ENCODE measurements around the gene SULT4A1. TPM values are rescaled to one million over a fixed set of nuclear protein-coding genes. Genes with fewer than 3 reads are reported as not detected.
A peak's percentile ranks its signal among the peaks of the same experiment; 100 is the strongest.

Gene SULT4A1
- total RNA-seq, 4 donors from 2014 or later, result not detected

DNA sequence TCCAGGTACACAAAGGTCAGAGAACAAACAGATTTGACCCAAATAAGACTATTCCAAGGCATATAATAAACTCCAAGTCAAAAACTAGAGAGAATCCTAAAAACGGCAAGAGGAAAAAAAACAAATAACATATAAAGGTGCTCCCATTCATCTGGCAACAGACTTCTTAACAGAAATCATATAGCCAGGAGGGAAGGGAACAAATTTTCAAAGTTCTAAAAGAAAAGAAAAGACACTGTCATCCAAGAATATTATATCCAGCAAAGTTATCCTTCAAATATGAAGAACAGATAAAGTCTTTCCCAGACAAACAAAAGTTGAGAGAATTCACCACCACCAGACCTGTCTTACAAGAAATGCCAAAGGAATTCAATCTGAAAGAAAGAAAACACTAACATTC is 61.3 kb downstream of the SULT4A1 start:
- Histone ChIP-seq H3K4me1 (no peaks in the 10 kb centered on the region), H3K27me3 (peaks cover 0 to 3% (median 0%) of the 10 kb centered on the region in 4 donors), H3K4me3 (no peak overlapping the region), H3K27ac (no peak overlapping the region), H3K9me3 (peaks cover 0 to 13% (median 12%) of the 10 kb centered on the region in 3 donors), H3K36me3 (no peaks in the 10 kb centered on the region)
- TF ChIP-seq CTCF (IDR thresholded peaks at IDR 0.05) (no peak), POLR2A (IDR thresholded peaks at IDR 0.05) (no peak)
- 84% methylated on average over 1 of the region's 1 CpG for WGBS, 2 donors
- intact Hi-C loops (cut with DNase I), result loop anchor here (10.0 kb wide), 1 partner anchor 526 kb away; no protein-coding TSS in a partner anchor
- no peak for DNase-seq

DNA sequence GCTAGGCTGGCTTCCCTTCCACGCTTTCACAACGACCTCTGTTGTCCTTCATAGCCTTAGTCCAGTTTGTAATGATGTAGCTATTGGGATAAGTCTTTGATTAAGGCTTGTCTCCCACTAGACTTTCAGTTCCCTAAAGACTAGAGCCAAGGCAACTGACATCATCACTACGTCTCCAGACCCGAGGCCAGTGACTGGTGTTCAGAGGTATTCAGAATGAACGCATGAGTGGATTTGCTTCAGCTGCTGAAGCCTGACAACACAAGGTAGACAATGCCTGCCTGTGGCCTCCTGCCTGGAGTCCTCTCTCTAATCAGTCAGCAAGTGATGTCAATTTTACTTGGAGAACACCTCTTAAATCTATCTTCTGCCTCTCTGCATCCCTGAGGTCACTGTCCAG is 63.8 kb downstream of the SULT4A1 start:
- 66 to 74% methylated on average over 3 to 5 of the region's 5 CpGs for WGBS, 2 donors
- intact Hi-C loops (cut with DNase I), result no loop called here
- DNase-seq, result no peak
- TF ChIP-seq POLR2A (IDR thresholded peaks at IDR 0.05) (no peak), CTCF (IDR thresholded peaks at IDR 0.05) (no peak)
- no peak overlapping the region for H3K4me3 ChIP-seq
- H3K4me1 ChIP-seq, result no peaks in the 10 kb centered on the region
- peaks cover 0 to 3% (median 0%) of the 10 kb centered on the region in 4 donors for H3K27me3 ChIP-seq
- H3K27ac ChIP-seq, result no peak overlapping the region
- H3K36me3 ChIP-seq, result no peaks in the 10 kb centered on the region
- peaks cover 0 to 13% (median 12%) of the 10 kb centered on the region in 3 donors for H3K9me3 ChIP-seq

DNA sequence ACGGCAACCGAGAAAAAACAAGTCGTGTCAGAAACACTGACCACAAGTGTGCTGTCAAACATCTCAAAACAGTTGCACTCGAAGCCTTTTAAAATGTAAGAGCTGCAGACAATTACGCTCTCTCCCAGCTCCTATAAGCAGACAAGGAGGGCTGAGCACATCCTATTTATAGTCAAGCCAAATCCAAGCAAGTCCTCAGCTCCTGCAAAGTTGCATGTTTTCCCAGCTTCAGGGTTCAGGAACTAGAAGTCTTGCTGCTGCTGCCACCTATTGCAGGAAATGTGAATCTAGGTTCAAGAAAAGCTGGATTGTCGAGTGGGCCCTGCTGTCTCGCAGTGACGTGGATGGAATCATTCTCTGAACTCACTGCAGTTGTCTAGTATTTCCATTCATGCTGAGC is 65.7 kb downstream of the SULT4A1 start:
- Histone ChIP-seq H3K4me1 (no peaks in the 10 kb centered on the region), H3K36me3 (no peaks in the 10 kb centered on the region), H3K9me3 (peaks cover 0 to 12% (median 7%) of the 10 kb centered on the region in 3 donors), H3K27ac (no peak overlapping the region), H3K27me3 (peaks cover 0 to 3% (median 0%) of the 10 kb centered on the region in 4 donors), H3K4me3 (no peak overlapping the region)
- 74 to 76% methylated on average over 8 of the region's 8 CpGs for WGBS, 2 donors
- DNase-seq, result no peak
- TF ChIP-seq POLR2A (IDR thresholded peaks at IDR 0.05) (no peak), CTCF (IDR thresholded peaks at IDR 0.05) (peak in 1 of 6 experiments; percentile 38)
- intact Hi-C loops (cut with DNase I), result no loop called here

DNA sequence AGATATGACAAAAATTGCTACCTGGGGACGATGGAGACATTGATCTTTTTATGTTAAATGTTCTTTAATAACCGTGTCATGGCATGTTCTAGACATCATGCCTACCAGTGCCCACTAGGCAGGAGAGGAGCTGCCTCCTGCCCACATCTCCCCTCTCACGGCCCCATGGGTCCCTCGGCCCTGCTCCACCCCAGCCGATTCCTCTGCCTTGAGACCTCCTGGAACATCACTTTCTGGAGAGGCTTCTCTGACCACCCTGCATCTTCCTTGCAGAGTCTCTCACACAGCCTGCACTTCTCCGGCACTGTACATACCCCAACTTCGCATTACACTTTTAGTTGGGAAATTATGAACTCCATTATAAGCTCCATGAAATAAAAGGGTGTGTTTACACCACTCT is 67.0 kb downstream of the SULT4A1 start:
- 78 to 89% methylated on average over 7 of the region's 7 CpGs for WGBS, 2 donors

GRCh38 chr22:43792905-43793304 is 69.4 kb downstream of the SULT4A1 start:
- no peak for DNase-seq
- Histone ChIP-seq H3K4me1 (peaks cover 0 to 13% (median 5%) of the 10 kb centered on the region in 3 donors), H3K4me3 (no peak overlapping the region), H3K9me3 (no peaks in the 10 kb centered on the region), H3K36me3 (no peaks in the 10 kb centered on the region), H3K27ac (no peak overlapping the region), H3K27me3 (no peaks in the 10 kb centered on the region)
- intact Hi-C loops (cut with DNase I), result no loop called here
- TF ChIP-seq POLR2A (IDR thresholded peaks at IDR 0.05) (no peak), CTCF (IDR thresholded peaks at IDR 0.05) (no peak)
- 47 to 54% methylated on average over 5 of the region's 5 CpGs for WGBS, 2 donors

More for the DNA sequence above, 67.0 kb downstream of the SULT4A1 start:
- DNase-seq, result no peak
- Histone ChIP-seq H3K4me3 (no peak overlapping the region), H3K4me1 (no peaks in the 10 kb centered on the region), H3K9me3 (peaks cover 0 to 5% (median 0%) of the 10 kb centered on the region in 3 donors), H3K27ac (no peak overlapping the region), H3K27me3 (no peaks in the 10 kb centered on the region), H3K36me3 (no peaks in the 10 kb centered on the region)
- TF ChIP-seq POLR2A (IDR thresholded peaks at IDR 0.05) (no peak), CTCF (IDR thresholded peaks at IDR 0.05) (no peak)
- intact Hi-C loops (cut with DNase I), result no loop called here

Data from esophagus squamous epithelium (tissue), 5 donors.